Fibroblast of lung (primary cell): Measurements from ENCODE around the gene CYP4F8.

Experiments
- EZH2 ChIP-seq: IDR thresholded peaks from 2 replicates; pipeline ENCODE4 v1.5.1; 2012; ENCODE audit warnings: low read length, control low read depth, mild to moderate bottlenecking; ENCODE audit errors: missing control alignments
- TF ChIP-seq, protein P1 (sequence below), 2 donors: IDR thresholded peaks in 1 of 2; conservative IDR thresholded peaks in 1 of 2; 1 replicate in 1 of 2; 2 replicates in 1 of 2; pipeline ENCODE4 v1.5.1; 2011 to 2012; ENCODE audit warnings: low read length in 2 of 2, control low read depth in 1 of 2, inconsistent platforms in 1 of 2, low read depth in 1 of 2, mild to moderate bottlenecking in 1 of 2

- TF ChIP-seq, protein P1, sequence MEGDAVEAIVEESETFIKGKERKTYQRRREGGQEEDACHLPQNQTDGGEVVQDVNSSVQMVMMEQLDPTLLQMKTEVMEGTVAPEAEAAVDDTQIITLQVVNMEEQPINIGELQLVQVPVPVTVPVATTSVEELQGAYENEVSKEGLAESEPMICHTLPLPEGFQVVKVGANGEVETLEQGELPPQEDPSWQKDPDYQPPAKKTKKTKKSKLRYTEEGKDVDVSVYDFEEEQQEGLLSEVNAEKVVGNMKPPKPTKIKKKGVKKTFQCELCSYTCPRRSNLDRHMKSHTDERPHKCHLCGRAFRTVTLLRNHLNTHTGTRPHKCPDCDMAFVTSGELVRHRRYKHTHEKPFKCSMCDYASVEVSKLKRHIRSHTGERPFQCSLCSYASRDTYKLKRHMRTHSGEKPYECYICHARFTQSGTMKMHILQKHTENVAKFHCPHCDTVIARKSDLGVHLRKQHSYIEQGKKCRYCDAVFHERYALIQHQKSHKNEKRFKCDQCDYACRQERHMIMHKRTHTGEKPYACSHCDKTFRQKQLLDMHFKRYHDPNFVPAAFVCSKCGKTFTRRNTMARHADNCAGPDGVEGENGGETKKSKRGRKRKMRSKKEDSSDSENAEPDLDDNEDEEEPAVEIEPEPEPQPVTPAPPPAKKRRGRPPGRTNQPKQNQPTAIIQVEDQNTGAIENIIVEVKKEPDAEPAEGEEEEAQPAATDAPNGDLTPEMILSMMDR (conservative IDR thresholded peaks at IDR 0.05 in 1 of 2, IDR thresholded peaks at IDR 0.05 in 1 of 2; ENCODE audit: low read depth in 1 of 2, low read length in 2 of 2) = no peak
- TF ChIP-seq EZH2 = no peak
Observed at GRCh38 chr19:15575406-15575805, 39.6 kb upstream of the CYP4F8 start.
